OCI-M2 (cell line): ENCODE data around the gene RHO.
"Not testable (repeated sequence)": the region's sequence is repeated elsewhere in the genome, so short reads cannot be mapped to it uniquely, and the experiment has no call there.

ENCODE experiments used
- DNase-seq: peaks from one replicate; lab custom pipeline; 2025; ENCODE audit not compliant: unreplicated experiment; lab: John Stamatoyannopoulos, UW

RHO gene

GRCh38 chr3:129542747-129543146 lies 14.3 kb downstream of the RHO start:
- no peak for DNase-seq

GRCh38 chr3:129543156-129543790 lies 14.8 kb downstream of the RHO start, which contains the start of gene H1-8:
Gene H1-8, plus strand, starts transcription at chr3:129543175. Its CDS starts 44 bp downstream, at chr3:129543219.
- no peak for DNase-seq

- no peak for DNase-seq
Observed at GRCh38 chr3:129543999-129544398, 15.6 kb downstream of the RHO start.

- not testable (repeated sequence) for DNase-seq
Observed at GRCh38 chr3:129545951-129546350, 17.5 kb downstream of the RHO start.

GRCh38 chr3:129547241-129547640 lies 18.8 kb downstream of the RHO start:
- no peak for DNase-seq

GRCh38 chr3:129548104-129548965 lies 19.9 kb downstream of the RHO start:
- DNase-seq: no peak

GRCh38 chr3:129549006-129549800 lies 20.8 kb downstream of the RHO start:
- DNase-seq: no peak

- no peak for DNase-seq
Observed at GRCh38 chr3:129549805-129550204, 21.4 kb downstream of the RHO start.

GRCh38 chr3:129552287-129553050 lies 24.0 kb downstream of the RHO start:
- no peak for DNase-seq

- DNase-seq: no peak
Observed at GRCh38 chr3:129553171-129553570, 24.7 kb downstream of the RHO start.

- DNase-seq: no peak
Observed at GRCh38 chr3:129553719-129554118, 25.3 kb downstream of the RHO start.

- no peak for DNase-seq
Observed at GRCh38 chr3:129554356-129555152, 26.1 kb downstream of the RHO start.

- no peak for DNase-seq
Observed at GRCh38 chr3:129555153-129555550, 26.7 kb downstream of the RHO start.

- DNase-seq: no peak
Observed at GRCh38 chr3:129555616-129556357, 27.3 kb downstream of the RHO start.

- no peak for DNase-seq
Observed at GRCh38 chr3:129556358-129556695, 27.9 kb downstream of the RHO start.

GRCh38 chr3:129556890-129557547 lies 28.6 kb downstream of the RHO start:
- no peak for DNase-seq

- DNase-seq: no peak
Observed at GRCh38 chr3:129557548-129557894, 29.1 kb downstream of the RHO start.

GRCh38 chr3:129558081-129558771 lies 29.8 kb downstream of the RHO start:
- DNase-seq: no peak
